GM19193 (cell line): ENCODE results near the gene MYO7A.

Source experiments
- POLR2A ChIP-seq: IDR thresholded peaks from 4 replicates; pipeline ENCODE4 v1.6.1; 2011; ENCODE audit not compliant: insufficient read depth, insufficient read length; ENCODE audit errors: extremely low read depth

The MYO7A gene

GRCh38 chr11:77205467-77206263 is 77.6 kb downstream of the MYO7A start:
- no peak for TF ChIP-seq POLR2A

- TF ChIP-seq POLR2A, result no peak
These were observed 78.4 kb downstream of the MYO7A start for GRCh38 chr11:77206264-77207018.

GRCh38 chr11:77207019-77207485 is 79.0 kb downstream of the MYO7A start:
- no peak for TF ChIP-seq POLR2A

- TF ChIP-seq POLR2A, result no peak
These were observed 79.7 kb downstream of the MYO7A start for GRCh38 chr11:77207618-77208313.

GRCh38 chr11:77208535-77208934 is 80.5 kb downstream of the MYO7A start:
- TF ChIP-seq POLR2A, result no peak

GRCh38 chr11:77209663-77210062 is 81.6 kb downstream of the MYO7A start:
- TF ChIP-seq POLR2A, result no peak

- no peak for TF ChIP-seq POLR2A
These were observed 83.0 kb downstream of the MYO7A start for GRCh38 chr11:77211040-77211451.

- TF ChIP-seq POLR2A, result no peak
These were observed 83.7 kb downstream of the MYO7A start for GRCh38 chr11:77211594-77212251.

GRCh38 chr11:77212314-77213007 is 84.4 kb downstream of the MYO7A start:
- no peak for TF ChIP-seq POLR2A

GRCh38 chr11:77213029-77213579 is 85.1 kb downstream of the MYO7A start:
- no peak for TF ChIP-seq POLR2A

GRCh38 chr11:77213589-77214428 is 85.8 kb downstream of the MYO7A start:
- no peak for TF ChIP-seq POLR2A

GRCh38 chr11:77214557-77214956 is 86.5 kb downstream of the MYO7A start:
- TF ChIP-seq POLR2A, result no peak

- TF ChIP-seq POLR2A, result no peak
These were observed 87.1 kb downstream of the MYO7A start for GRCh38 chr11:77215106-77215505.
